ENCODE measurements around the gene GRK1.

GRCh38 chr13:113724780-113725315 lies 57.8 kb downstream of the GRK1 start:
- TF ChIP-seq, protein P1, sequence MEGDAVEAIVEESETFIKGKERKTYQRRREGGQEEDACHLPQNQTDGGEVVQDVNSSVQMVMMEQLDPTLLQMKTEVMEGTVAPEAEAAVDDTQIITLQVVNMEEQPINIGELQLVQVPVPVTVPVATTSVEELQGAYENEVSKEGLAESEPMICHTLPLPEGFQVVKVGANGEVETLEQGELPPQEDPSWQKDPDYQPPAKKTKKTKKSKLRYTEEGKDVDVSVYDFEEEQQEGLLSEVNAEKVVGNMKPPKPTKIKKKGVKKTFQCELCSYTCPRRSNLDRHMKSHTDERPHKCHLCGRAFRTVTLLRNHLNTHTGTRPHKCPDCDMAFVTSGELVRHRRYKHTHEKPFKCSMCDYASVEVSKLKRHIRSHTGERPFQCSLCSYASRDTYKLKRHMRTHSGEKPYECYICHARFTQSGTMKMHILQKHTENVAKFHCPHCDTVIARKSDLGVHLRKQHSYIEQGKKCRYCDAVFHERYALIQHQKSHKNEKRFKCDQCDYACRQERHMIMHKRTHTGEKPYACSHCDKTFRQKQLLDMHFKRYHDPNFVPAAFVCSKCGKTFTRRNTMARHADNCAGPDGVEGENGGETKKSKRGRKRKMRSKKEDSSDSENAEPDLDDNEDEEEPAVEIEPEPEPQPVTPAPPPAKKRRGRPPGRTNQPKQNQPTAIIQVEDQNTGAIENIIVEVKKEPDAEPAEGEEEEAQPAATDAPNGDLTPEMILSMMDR (IDR thresholded peaks at IDR 0.05; ENCODE audit: insufficient read depth, low read length, poor library complexity, severe bottlenecking): peak; percentile 36
- no peak for TF ChIP-seq EZH2phosphoT487 (conservative IDR thresholded peaks at IDR 0.05; ENCODE audit: low read length)

Measured in SU-DHL-6 (cell line).